ENCODE results near the gene EMC1. TPM values are rescaled to one million over a fixed set of nuclear protein-coding genes. Genes with fewer than 3 reads are reported as not detected.

The EMC1 gene
- polyA plus RNA-seq, 1 donor from 2014 or later: 75.3 TPM

DNA sequence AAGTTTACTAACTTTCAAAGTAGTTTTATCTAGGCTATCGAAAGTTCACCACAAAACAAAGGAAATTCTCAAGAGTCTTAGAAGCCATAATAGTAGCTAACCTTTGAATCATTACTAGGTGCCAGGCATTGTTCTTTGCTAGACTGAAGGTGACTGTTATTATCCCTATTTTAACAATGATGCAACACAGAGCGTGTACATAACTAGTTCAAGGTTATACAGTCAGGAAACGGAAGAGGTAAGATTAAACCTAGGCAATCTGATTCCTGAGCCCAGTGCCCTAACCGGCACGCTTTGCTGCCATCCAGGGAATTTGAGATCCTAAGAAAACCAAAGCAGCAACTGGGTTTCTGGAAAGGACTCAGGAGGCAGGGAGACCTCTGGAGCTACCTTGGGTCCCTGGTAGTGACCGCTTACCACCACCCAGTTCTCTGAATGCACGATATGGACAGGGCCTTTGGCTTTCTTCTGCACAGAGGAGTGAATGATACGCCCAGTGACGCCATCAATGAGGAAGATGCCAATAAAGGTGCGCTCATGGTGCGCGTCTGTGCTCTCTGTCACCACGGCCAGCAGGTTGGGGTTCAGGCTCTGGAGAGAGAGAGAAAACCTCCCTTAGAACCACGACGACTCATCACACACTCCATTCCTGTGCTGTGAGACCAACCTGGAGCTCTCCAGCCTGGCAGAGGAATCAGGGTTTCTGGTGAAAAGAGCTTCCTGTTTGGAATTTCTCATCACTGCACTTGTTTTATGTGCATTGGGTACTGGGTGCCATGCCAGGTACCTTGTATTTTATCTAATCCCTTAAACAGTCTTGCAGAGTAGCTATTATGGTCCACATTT lies 28.1 kb downstream of the EMC1 start:
- no peak overlapping the region for H2AFZ ChIP-seq (ENCODE audit: low read depth, low read length)
- H3F3A ChIP-seq (ENCODE audit: insufficient read depth, low read length, poor library complexity, severe bottlenecking): no peaks in the 10 kb centered on the region
- H3K4me3 ChIP-seq (ENCODE audit: low read length): no peak overlapping the region
- no peaks in the 10 kb centered on the region for H3K9me2 ChIP-seq (ENCODE audit: insufficient read depth, low read length)
- no peak overlapping the region for H3K4me2 ChIP-seq (ENCODE audit: low read length)
- H4K20me1 ChIP-seq (ENCODE audit: insufficient read depth): no peaks in the 10 kb centered on the region
- no peak for TF ChIP-seq EP300 (conservative IDR thresholded peaks at IDR 0.05; ENCODE audit: poor library complexity, severe bottlenecking)
- no peak for TF ChIP-seq MXI1 (conservative IDR thresholded peaks at IDR 0.05; ENCODE audit: poor library complexity, severe bottlenecking)
- TF ChIP-seq, protein P1, sequence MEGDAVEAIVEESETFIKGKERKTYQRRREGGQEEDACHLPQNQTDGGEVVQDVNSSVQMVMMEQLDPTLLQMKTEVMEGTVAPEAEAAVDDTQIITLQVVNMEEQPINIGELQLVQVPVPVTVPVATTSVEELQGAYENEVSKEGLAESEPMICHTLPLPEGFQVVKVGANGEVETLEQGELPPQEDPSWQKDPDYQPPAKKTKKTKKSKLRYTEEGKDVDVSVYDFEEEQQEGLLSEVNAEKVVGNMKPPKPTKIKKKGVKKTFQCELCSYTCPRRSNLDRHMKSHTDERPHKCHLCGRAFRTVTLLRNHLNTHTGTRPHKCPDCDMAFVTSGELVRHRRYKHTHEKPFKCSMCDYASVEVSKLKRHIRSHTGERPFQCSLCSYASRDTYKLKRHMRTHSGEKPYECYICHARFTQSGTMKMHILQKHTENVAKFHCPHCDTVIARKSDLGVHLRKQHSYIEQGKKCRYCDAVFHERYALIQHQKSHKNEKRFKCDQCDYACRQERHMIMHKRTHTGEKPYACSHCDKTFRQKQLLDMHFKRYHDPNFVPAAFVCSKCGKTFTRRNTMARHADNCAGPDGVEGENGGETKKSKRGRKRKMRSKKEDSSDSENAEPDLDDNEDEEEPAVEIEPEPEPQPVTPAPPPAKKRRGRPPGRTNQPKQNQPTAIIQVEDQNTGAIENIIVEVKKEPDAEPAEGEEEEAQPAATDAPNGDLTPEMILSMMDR (IDR thresholded peaks at IDR 0.05; ENCODE audit: poor library complexity, severe bottlenecking): no peak
- TF ChIP-seq, protein P2, sequence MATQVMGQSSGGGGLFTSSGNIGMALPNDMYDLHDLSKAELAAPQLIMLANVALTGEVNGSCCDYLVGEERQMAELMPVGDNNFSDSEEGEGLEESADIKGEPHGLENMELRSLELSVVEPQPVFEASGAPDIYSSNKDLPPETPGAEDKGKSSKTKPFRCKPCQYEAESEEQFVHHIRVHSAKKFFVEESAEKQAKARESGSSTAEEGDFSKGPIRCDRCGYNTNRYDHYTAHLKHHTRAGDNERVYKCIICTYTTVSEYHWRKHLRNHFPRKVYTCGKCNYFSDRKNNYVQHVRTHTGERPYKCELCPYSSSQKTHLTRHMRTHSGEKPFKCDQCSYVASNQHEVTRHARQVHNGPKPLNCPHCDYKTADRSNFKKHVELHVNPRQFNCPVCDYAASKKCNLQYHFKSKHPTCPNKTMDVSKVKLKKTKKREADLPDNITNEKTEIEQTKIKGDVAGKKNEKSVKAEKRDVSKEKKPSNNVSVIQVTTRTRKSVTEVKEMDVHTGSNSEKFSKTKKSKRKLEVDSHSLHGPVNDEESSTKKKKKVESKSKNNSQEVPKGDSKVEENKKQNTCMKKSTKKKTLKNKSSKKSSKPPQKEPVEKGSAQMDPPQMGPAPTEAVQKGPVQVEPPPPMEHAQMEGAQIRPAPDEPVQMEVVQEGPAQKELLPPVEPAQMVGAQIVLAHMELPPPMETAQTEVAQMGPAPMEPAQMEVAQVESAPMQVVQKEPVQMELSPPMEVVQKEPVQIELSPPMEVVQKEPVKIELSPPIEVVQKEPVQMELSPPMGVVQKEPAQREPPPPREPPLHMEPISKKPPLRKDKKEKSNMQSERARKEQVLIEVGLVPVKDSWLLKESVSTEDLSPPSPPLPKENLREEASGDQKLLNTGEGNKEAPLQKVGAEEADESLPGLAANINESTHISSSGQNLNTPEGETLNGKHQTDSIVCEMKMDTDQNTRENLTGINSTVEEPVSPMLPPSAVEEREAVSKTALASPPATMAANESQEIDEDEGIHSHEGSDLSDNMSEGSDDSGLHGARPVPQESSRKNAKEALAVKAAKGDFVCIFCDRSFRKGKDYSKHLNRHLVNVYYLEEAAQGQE (IDR thresholded peaks at IDR 0.05; ENCODE audit: borderline replicate concordance): no peak
- no peak for TF ChIP-seq POLR2AphosphoS5 (IDR thresholded peaks at IDR 0.05)
- no peak for TF ChIP-seq TAF1 (IDR thresholded peaks at IDR 0.05; ENCODE audit: low read depth)
- TF ChIP-seq SMC3 (conservative IDR thresholded peaks at IDR 0.05; ENCODE audit: poor library complexity): no peak
- no peak for TF ChIP-seq EZH2 (IDR thresholded peaks at IDR 0.05; ENCODE audit: borderline replicate concordance, insufficient read depth, low read length, poor library complexity, severe bottlenecking)
- TF ChIP-seq RAD21 (conservative IDR thresholded peaks at IDR 0.05): no peak
- H3K79me2 ChIP-seq (replicated peaks; ENCODE audit: insufficient read depth, low read length): no peaks in the 10 kb centered on the region
- peaks cover 12% of the 10 kb centered on the region for H3K36me3 ChIP-seq (ENCODE audit: insufficient read depth, low read length)
- H3K27ac ChIP-seq (ENCODE audit: low read length): no peak overlapping the region
- H3K27me3 ChIP-seq (ENCODE audit: insufficient read depth, low read depth, low read length): no peaks in the 10 kb centered on the region
- H3K9ac ChIP-seq (ENCODE audit: low read length): no peak overlapping the region
- no peaks in the 10 kb centered on the region for H3K9me3 ChIP-seq (ENCODE audit: low read length)

DNA sequence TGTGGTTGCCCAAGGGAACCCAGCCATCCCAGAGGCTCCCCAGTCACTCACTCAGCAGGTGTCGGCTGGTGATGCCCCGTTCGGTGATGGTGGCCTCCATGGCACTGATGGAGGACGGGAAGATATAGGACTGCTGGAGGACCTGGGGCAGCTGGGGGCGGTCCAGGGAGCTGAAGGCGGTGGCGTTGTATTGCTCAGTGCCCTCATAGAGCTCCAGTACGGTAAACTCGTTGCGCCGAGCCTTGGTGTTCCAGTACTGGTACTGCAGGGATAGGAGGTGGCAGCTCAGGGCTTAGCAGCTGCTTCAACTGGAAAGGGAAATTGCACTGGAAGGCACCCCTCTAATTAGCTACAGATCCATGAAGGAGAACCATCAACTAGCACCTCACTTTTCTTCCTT lies 28.8 kb downstream of the EMC1 start:
- Histone ChIP-seq H3K9me2 (ENCODE audit: insufficient read depth, low read length) (no peaks in the 10 kb centered on the region), H3K79me2 (replicated peaks; ENCODE audit: insufficient read depth, low read length) (no peaks in the 10 kb centered on the region), H2AFZ (ENCODE audit: low read depth, low read length) (no peak overlapping the region), H3K4me2 (ENCODE audit: low read length) (no peak overlapping the region), H3K27ac (ENCODE audit: low read length) (no peak overlapping the region), H3F3A (ENCODE audit: insufficient read depth, low read length, poor library complexity, severe bottlenecking) (no peaks in the 10 kb centered on the region), H3K9ac (ENCODE audit: low read length) (no peak overlapping the region), H3K9me3 (ENCODE audit: low read length) (no peaks in the 10 kb centered on the region), H3K27me3 (ENCODE audit: insufficient read depth, low read depth, low read length) (no peaks in the 10 kb centered on the region), H4K20me1 (ENCODE audit: insufficient read depth) (no peaks in the 10 kb centered on the region), H3K36me3 (ENCODE audit: insufficient read depth, low read length) (peaks cover 12% of the 10 kb centered on the region), H3K4me3 (ENCODE audit: low read length) (no peak overlapping the region)
- TF ChIP-seq TAF1 (IDR thresholded peaks at IDR 0.05; ENCODE audit: low read depth) (no peak), SMC3 (conservative IDR thresholded peaks at IDR 0.05; ENCODE audit: poor library complexity) (no peak), POLR2AphosphoS5 (IDR thresholded peaks at IDR 0.05) (no peak), EP300 (conservative IDR thresholded peaks at IDR 0.05; ENCODE audit: poor library complexity, severe bottlenecking) (no peak)
- TF ChIP-seq, protein P2 (IDR thresholded peaks at IDR 0.05; ENCODE audit: borderline replicate concordance): no peak

All from neural cell (in vitro differentiated cells).